Measurements from ENCODE around the gene RAB15. TPM values are rescaled to one million over a fixed set of nuclear protein-coding genes. Genes with fewer than 3 reads are reported as not detected.

Gene RAB15
- total and polyA plus RNA-seq, 9 of the 15 experiments (the other 6 are each of a cell fraction or from before 2014, with no cell fraction given): 0.09 to 0.30 (median 0.16) TPM; not detected in 2

GRCh38 chr14:64914237-64915028 is 57.7 kb downstream of the RAB15 start, which contains the start of gene CHURC1:
TSS of gene CHURC1 (plus strand) at chr14:64914455. CDS start at chr14:64914496, 41 bp downstream.
- intact Hi-C loops (cut with micrococcal nuclease): no loop called here
- peaks cover 29% of the 10 kb centered on the region for H3K79me2 ChIP-seq (ENCODE audit: control insufficient read depth, insufficient read depth, low read length)
- TF ChIP-seq GTF2B (IDR thresholded peaks at IDR 0.05; ENCODE audit: extremely low read depth, insufficient read length): no peak
- TF ChIP-seq, protein P1, sequence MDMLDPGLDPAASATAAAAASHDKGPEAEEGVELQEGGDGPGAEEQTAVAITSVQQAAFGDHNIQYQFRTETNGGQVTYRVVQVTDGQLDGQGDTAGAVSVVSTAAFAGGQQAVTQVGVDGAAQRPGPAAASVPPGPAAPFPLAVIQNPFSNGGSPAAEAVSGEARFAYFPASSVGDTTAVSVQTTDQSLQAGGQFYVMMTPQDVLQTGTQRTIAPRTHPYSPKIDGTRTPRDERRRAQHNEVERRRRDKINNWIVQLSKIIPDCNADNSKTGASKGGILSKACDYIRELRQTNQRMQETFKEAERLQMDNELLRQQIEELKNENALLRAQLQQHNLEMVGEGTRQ (CRISPR knock-in tag; IDR thresholded peaks at IDR 0.05): no peak
- 0 out of 2 replicates have a peak, but pooled peaks have one; percentile 29 for TF ChIP-seq STAT6 (CRISPR knock-in tag; IDR thresholded peaks at IDR 0.05)
- TF ChIP-seq L3MBTL2 (IDR thresholded peaks at IDR 0.05): peak; percentile 61
- TF ChIP-seq ZNF398 (CRISPR knock-in tag; IDR thresholded peaks at IDR 0.05): no peak
- TF ChIP-seq GABPB1 (CRISPR knock-in tag; IDR thresholded peaks at IDR 0.05): peak; percentile 73
- TF ChIP-seq TAF9B (IDR thresholded peaks at IDR 0.05; ENCODE audit: partially characterized antibody): peak; percentile 68
- peak; percentile 31 for TF ChIP-seq NEUROD1 (IDR thresholded peaks at IDR 0.05; ENCODE audit: borderline replicate concordance, low read depth, low read length, partially characterized antibody)
- TF ChIP-seq BMI1 (IDR thresholded peaks at IDR 0.05; ENCODE audit: low read length): peak; percentile 34; the same call in 1 of the 2 replicates
- TF ChIP-seq MXI1 (IDR thresholded peaks at IDR 0.05; ENCODE audit: low read depth, low read length): peak; percentile 83
- TF ChIP-seq CCNT2 (IDR thresholded peaks at IDR 0.05; ENCODE audit: borderline replicate concordance, extremely low read depth, insufficient read length, low read depth, low read length): no peak
- TF ChIP-seq YY1 (IDR thresholded peaks at IDR 0.05; ENCODE audit: borderline replicate concordance in 1 of 3, control insufficient read depth in 1 of 3, extremely low read depth in 1 of 3, insufficient read depth in 3 of 3, insufficient read length in 1 of 3, insufficient replicate concordance in 2 of 3, low read depth in 1 of 3, low read length in 2 of 3): peak in 2 of 3 experiments; percentile 27 to 29
- TF ChIP-seq LCOR (CRISPR knock-in tag; IDR thresholded peaks at IDR 0.05): peak; percentile 61; the same call in 1 of the 2 replicates

More at GRCh38 chr14:64914237-64915028, 57.7 kb downstream of the RAB15 start, which contains the start of gene CHURC1:
- POLR2A ChIA-PET: interaction anchor here (0.6 to 2.1 kb wide), 9 partner anchors 10 to 1293 kb away, joined by 3 to 10 read pairs (median 3); partner anchors contain the start of gene PLEKHG3
- H3K27me3 ChIP-seq (ENCODE audit: control insufficient read depth in 2 of 2, insufficient read depth in 2 of 2, low read length in 2 of 2): no peaks in the 10 kb centered on the region
- H3K36me3 ChIP-seq (ENCODE audit: control insufficient read depth, insufficient read depth, low read length): peaks cover 10% of the 10 kb centered on the region; the same call in 2 of the 3 replicates
- CTCF ChIA-PET (ENCODE audit: low intra/inter-chr PET ratio): no interaction called here
- in situ Hi-C loops (cut with MboI): no loop called here
- no TSS peak for BruUV-seq (replicated peaks)
- under 1% methylated on average over 44 of the region's 49 CpGs for WGBS (ENCODE audit: insufficient coverage, low coverage, missing lambda C conversion rate)
- peak within 1 kb of the TSS; percentile 85 for H2AFZ ChIP-seq (ENCODE audit: low read depth, low read length)
- H3K9me1 ChIP-seq (ENCODE audit: control insufficient read depth, insufficient read depth, low read length): no peaks in the 10 kb centered on the region
- peak within 1 kb of the TSS; percentile 87 to 100 for H3K9ac ChIP-seq (ENCODE audit: insufficient read depth in 1 of 2, low read depth in 2 of 2, low read length in 2 of 2)
- peak; percentile 98 for ATAC-seq
- peak; percentile 98 for FAIRE-seq
- peak within 1 kb of the TSS; percentile 78 for H3K4me3 ChIP-seq
- H3K4me2 ChIP-seq (ENCODE audit: insufficient read depth, low read length): peak within 1 kb of the TSS; percentile 82
- peak within 1 kb of the TSS; percentile 86 for H3K27ac ChIP-seq (ENCODE audit: extremely low read depth, low read depth, low read length)
- peak; percentile 82 to 94 (median 85) for DNase-seq (ENCODE audit: extremely low read depth in 1 of 4, low spot score in 3 of 4)
- H3K9me3 ChIP-seq (replicated peaks; ENCODE audit: control insufficient read depth, insufficient read depth, low read depth, low read length): no peaks in the 10 kb centered on the region; the same call in 1 of the 2 replicates
- peaks cover 0 to 3% of the 10 kb centered on the region in 2 experiments; a peak in 2 of 5 replicates for H3K4me1 ChIP-seq (replicated peaks in 1 of 2; ENCODE audit: control insufficient read depth in 2 of 2, insufficient read depth in 2 of 2, low read length in 2 of 2)
- H4K20me1 ChIP-seq (replicated peaks; ENCODE audit: control insufficient read depth, insufficient read depth, low read length): no peaks in the 10 kb centered on the region
